CD4-positive, alpha-beta T cell treated with Interleukin-21 for 1 hour (primary cell): ENCODE results near the gene TIE1.

Experiments used
- DNase-seq: peaks from one replicate; pipeline ENCODE4 v3.0.0-alpha.2; 2020

TIE1 gene

GRCh38 chr1:43300378-43301094, at the start of gene TIE1:
TSS of gene TIE1 (plus strand) at chr1:43300982. CDS start at chr1:43301072, 90 bp downstream.
- DNase-seq: no peak

- no peak for DNase-seq
These were observed 49.8 kb upstream of the TIE1 start for GRCh38 chr1:43251024-43251423.

GRCh38 chr1:43252225-43252624, 48.6 kb upstream of the TIE1 start:
- no peak for DNase-seq

- no peak for DNase-seq
These were observed 47.6 kb upstream of the TIE1 start for GRCh38 chr1:43253173-43253572.

GRCh38 chr1:43253876-43254275, 46.9 kb upstream of the TIE1 start:
- DNase-seq: no peak

- DNase-seq: no peak
These were observed 45.2 kb upstream of the TIE1 start for GRCh38 chr1:43255438-43256210.

- no peak for DNase-seq
These were observed 43.9 kb upstream of the TIE1 start for GRCh38 chr1:43256675-43257570.

- DNase-seq: no peak
These were observed 42.4 kb upstream of the TIE1 start for GRCh38 chr1:43258370-43258769.

- DNase-seq: no peak
These were observed 35.4 kb upstream of the TIE1 start for GRCh38 chr1:43265431-43265830.

GRCh38 chr1:43266881-43267280, 33.9 kb upstream of the TIE1 start:
- DNase-seq: no peak

- no peak for DNase-seq
These were observed 33.4 kb upstream of the TIE1 start for GRCh38 chr1:43267291-43267805.

GRCh38 chr1:43267818-43268425, 32.9 kb upstream of the TIE1 start:
- DNase-seq: no peak

- no peak for DNase-seq
These were observed 31.0 kb upstream of the TIE1 start, which contains the start of gene TMEM125 for GRCh38 chr1:43269627-43270375. TSS of gene TMEM125 (plus strand) at chr1:43269983. CDS start at chr1:43272723, 2,740 bp downstream.

- DNase-seq: no peak
These were observed 30.2 kb upstream of the TIE1 start for GRCh38 chr1:43270421-43271095.

- DNase-seq: no peak
These were observed 29.3 kb upstream of the TIE1 start for GRCh38 chr1:43271186-43272118.

GRCh38 chr1:43272161-43272560, 28.6 kb upstream of the TIE1 start:
- DNase-seq: no peak

- no peak for DNase-seq
These were observed 27.9 kb upstream of the TIE1 start for GRCh38 chr1:43272576-43273571.

- no peak for DNase-seq
These were observed 27.1 kb upstream of the TIE1 start for GRCh38 chr1:43273708-43274107.
